Neural cell (in vitro differentiated cells): Measurements from ENCODE around the gene C2CD3. TPM values are rescaled to one million over a fixed set of nuclear protein-coding genes. Genes with fewer than 3 reads are reported as not detected.

Experiments
- H2AFZ ChIP-seq: fragments of 200-600, 300-800 bp; sonication (generic), shearing (Covaris generic); 2 replicates; pipeline ENCODE4 v1.6.0; 2014; ENCODE audit warnings: low read depth, mild to moderate bottlenecking, antibody characterized with exemption, low read length, moderate library complexity
- H3F3A ChIP-seq: fragments of 200-600 bp; shearing (Covaris generic); 2 replicates; pipeline ENCODE4 v1.6.1; 2016; ENCODE audit warnings: mild to moderate bottlenecking, moderate library complexity, mixed read lengths, antibody characterized with exemption, low read length; ENCODE audit not compliant: insufficient read depth, poor library complexity, severe bottlenecking
- H3K27ac ChIP-seq: fragments of 200-600, 300-800 bp; sonication (generic), shearing (Covaris generic); 2 replicates; pipeline ENCODE4 v1.5.1; 2014; ENCODE audit warnings: mild to moderate bottlenecking, low read length, moderate library complexity
- H3K27me3 ChIP-seq: fragments of 300-800, 200-600 bp; sonication (generic), shearing (Covaris generic); 2 replicates; pipeline ENCODE4 v1.6.0; 2014; ENCODE audit warnings: mild to moderate bottlenecking, low read depth, low read length, moderate library complexity; ENCODE audit not compliant: insufficient read depth
- H3K36me3 ChIP-seq: fragments of 300-800, 200-600 bp; sonication (generic), shearing (Covaris generic); 2 replicates; pipeline ENCODE4 v1.5.1; 2014; ENCODE audit warnings: mild to moderate bottlenecking, antibody characterized with exemption, low read length, moderate library complexity; ENCODE audit not compliant: insufficient read depth
- H3K4me2 ChIP-seq: fragments of 300-800, 200-600 bp; sonication (generic), shearing (Covaris generic); 2 replicates; pipeline ENCODE4 v1.6.0; 2014; ENCODE audit warnings: mild to moderate bottlenecking, low read length
- H3K4me3 ChIP-seq: fragments of 300-800, 200-600 bp; sonication (generic), shearing (Covaris generic); 2 replicates; pipeline ENCODE4 v1.5.1; 2014; ENCODE audit warnings: mild to moderate bottlenecking, low read length, moderate library complexity
- H3K79me2 ChIP-seq: fragments of 200-600 bp; shearing (Covaris generic); replicated peaks from 2 replicates; pipeline ENCODE4 v1.6.0; 2014; ENCODE audit warnings: mild to moderate bottlenecking, low read length, moderate library complexity; ENCODE audit not compliant: insufficient read depth
- H3K9ac ChIP-seq: fragments of 300-800, 200-600 bp; sonication (generic), shearing (Covaris generic); 2 replicates; pipeline ENCODE4 v1.6.1; 2016; ENCODE audit warnings: mild to moderate bottlenecking, low read length, mixed read lengths
- H3K9me2 ChIP-seq: fragments of 200-600 bp; shearing (Covaris generic); 2 replicates; pipeline ENCODE4 v1.6.1; 2016; ENCODE audit warnings: mild to moderate bottlenecking, low read length, mixed read lengths; ENCODE audit not compliant: insufficient read depth
- H3K9me3 ChIP-seq: fragments of 200-600, 300-800 bp; sonication (generic), shearing (Covaris generic); 2 replicates; pipeline ENCODE4 v1.6.1; 2016; ENCODE audit warnings: mild to moderate bottlenecking, mixed run types, low read length, moderate library complexity, mixed read lengths
- H4K20me1 ChIP-seq: fragments of 200-600 bp; shearing (Covaris generic); 2 replicates; pipeline ENCODE4 v1.6.1; 2016; ENCODE audit warnings: mild to moderate bottlenecking, mixed run types; ENCODE audit not compliant: insufficient read depth
- CTCF ChIP-seq: fragments of 450-650 bp; IDR thresholded peaks from 2 replicates; pipeline ENCODE4 v1.5.1; 2014; ENCODE audit warnings: antibody characterized with exemption, mild to moderate bottlenecking, moderate library complexity; ENCODE audit not compliant: poor library complexity, severe bottlenecking
- EP300 ChIP-seq: fragments of 450-650 bp; conservative IDR thresholded peaks from 2 replicates; pipeline ENCODE4 v1.6.1; 2014; ENCODE audit warnings: antibody characterized with exemption, mild to moderate bottlenecking, moderate library complexity; ENCODE audit not compliant: poor library complexity, severe bottlenecking
- EZH2 ChIP-seq: fragments of 200-600, 300-800 bp; shearing (Covaris generic), sonication (generic); IDR thresholded peaks from 2 replicates; pipeline ENCODE4 v1.6.1; 2014; ENCODE audit warnings: antibody characterized with exemption, low read length, borderline replicate concordance, mild to moderate bottlenecking; ENCODE audit not compliant: insufficient read depth, poor library complexity, severe bottlenecking
- MXI1 ChIP-seq: fragments of 450-650 bp; conservative IDR thresholded peaks from 2 replicates; pipeline ENCODE4 v1.6.1; 2014; ENCODE audit warnings: antibody characterized with exemption, mild to moderate bottlenecking; ENCODE audit not compliant: poor library complexity, severe bottlenecking
- POLR2AphosphoS5 ChIP-seq: IDR thresholded peaks from 2 replicates; pipeline ENCODE4 v1.6.1; 2012
- RAD21 ChIP-seq: fragments of 450-650 bp; conservative IDR thresholded peaks from 2 replicates; pipeline ENCODE4 v1.6.1; 2014; ENCODE audit warnings: antibody characterized with exemption, mild to moderate bottlenecking, moderate library complexity
- SMC3 ChIP-seq: fragments of 450-650 bp; conservative IDR thresholded peaks from 2 replicates; pipeline ENCODE4 v1.6.1; 2014; ENCODE audit warnings: antibody characterized with exemption, mild to moderate bottlenecking, moderate library complexity; ENCODE audit not compliant: poor library complexity
- TAF1 ChIP-seq: IDR thresholded peaks from 2 replicates; pipeline ENCODE4 v1.6.1; 2012; ENCODE audit warnings: low read depth
- polyA plus RNA-seq: library from polyadenylated mRNA; depleted of rRNA; stranded (reverse); fragments of >200 nt; gene quantifications from 2 replicates; pipeline ENCODE4 v1.2.3, GENCODE V29; 2014
- TF ChIP-seq, protein P1 (sequence below): IDR thresholded peaks from 2 replicates; pipeline ENCODE4 v1.6.1; 2012; ENCODE audit warnings: borderline replicate concordance

Gene C2CD3
- polyA plus RNA-seq, 1 donor from 2014 or later: 13.2 TPM

GRCh38 chr11:74011360-74012073 lies 159.3 kb downstream of the C2CD3 start:
- no peak overlapping the region for H3K9ac ChIP-seq
- H3K4me3 ChIP-seq: no peak overlapping the region
- no peak overlapping the region for H2AFZ ChIP-seq
- no peaks in the 10 kb centered on the region for H3K9me3 ChIP-seq
- TF ChIP-seq EZH2 (no peak), MXI1 (no peak), RAD21 (no peak), TAF1 (no peak), POLR2AphosphoS5 (no peak), SMC3 (no peak), CTCF (no peak), EP300 (no peak)
- TF ChIP-seq, protein P1, sequence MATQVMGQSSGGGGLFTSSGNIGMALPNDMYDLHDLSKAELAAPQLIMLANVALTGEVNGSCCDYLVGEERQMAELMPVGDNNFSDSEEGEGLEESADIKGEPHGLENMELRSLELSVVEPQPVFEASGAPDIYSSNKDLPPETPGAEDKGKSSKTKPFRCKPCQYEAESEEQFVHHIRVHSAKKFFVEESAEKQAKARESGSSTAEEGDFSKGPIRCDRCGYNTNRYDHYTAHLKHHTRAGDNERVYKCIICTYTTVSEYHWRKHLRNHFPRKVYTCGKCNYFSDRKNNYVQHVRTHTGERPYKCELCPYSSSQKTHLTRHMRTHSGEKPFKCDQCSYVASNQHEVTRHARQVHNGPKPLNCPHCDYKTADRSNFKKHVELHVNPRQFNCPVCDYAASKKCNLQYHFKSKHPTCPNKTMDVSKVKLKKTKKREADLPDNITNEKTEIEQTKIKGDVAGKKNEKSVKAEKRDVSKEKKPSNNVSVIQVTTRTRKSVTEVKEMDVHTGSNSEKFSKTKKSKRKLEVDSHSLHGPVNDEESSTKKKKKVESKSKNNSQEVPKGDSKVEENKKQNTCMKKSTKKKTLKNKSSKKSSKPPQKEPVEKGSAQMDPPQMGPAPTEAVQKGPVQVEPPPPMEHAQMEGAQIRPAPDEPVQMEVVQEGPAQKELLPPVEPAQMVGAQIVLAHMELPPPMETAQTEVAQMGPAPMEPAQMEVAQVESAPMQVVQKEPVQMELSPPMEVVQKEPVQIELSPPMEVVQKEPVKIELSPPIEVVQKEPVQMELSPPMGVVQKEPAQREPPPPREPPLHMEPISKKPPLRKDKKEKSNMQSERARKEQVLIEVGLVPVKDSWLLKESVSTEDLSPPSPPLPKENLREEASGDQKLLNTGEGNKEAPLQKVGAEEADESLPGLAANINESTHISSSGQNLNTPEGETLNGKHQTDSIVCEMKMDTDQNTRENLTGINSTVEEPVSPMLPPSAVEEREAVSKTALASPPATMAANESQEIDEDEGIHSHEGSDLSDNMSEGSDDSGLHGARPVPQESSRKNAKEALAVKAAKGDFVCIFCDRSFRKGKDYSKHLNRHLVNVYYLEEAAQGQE: no peak
- no peaks in the 10 kb centered on the region for H3K79me2 ChIP-seq
- H3K27me3 ChIP-seq: no peaks in the 10 kb centered on the region
- H3F3A ChIP-seq: no peaks in the 10 kb centered on the region
- H4K20me1 ChIP-seq: no peaks in the 10 kb centered on the region
- H3K27ac ChIP-seq: no peak overlapping the region
- H3K9me2 ChIP-seq: no peaks in the 10 kb centered on the region
- H3K36me3 ChIP-seq: no peaks in the 10 kb centered on the region
- H3K4me2 ChIP-seq: no peak overlapping the region

GRCh38 chr11:74010306-74011300 lies 160.2 kb downstream of the C2CD3 start:
- Histone ChIP-seq H2AFZ (no peak overlapping the region), H4K20me1 (no peaks in the 10 kb centered on the region), H3K4me2 (no peak overlapping the region), H3K9me3 (no peaks in the 10 kb centered on the region), H3K4me3 (no peak overlapping the region), H3K36me3 (no peaks in the 10 kb centered on the region), H3K9me2 (no peaks in the 10 kb centered on the region), H3K27ac (no peak overlapping the region), H3F3A (no peaks in the 10 kb centered on the region), H3K27me3 (no peaks in the 10 kb centered on the region), H3K79me2 (no peaks in the 10 kb centered on the region), H3K9ac (no peak overlapping the region)
- TF ChIP-seq SMC3: no peak
- no peak for TF ChIP-seq EP300
- no peak for TF ChIP-seq POLR2AphosphoS5
- TF ChIP-seq CTCF: no peak
